ENCODE measurements around the gene NADK2. TPM values are rescaled to one million over a fixed set of nuclear protein-coding genes. Genes with fewer than 3 reads are reported as not detected.

Gene NADK2
- total RNA-seq, 1 experiment from 2014 or later = 12.2 TPM

GRCh38 chr5:36276864-36277263, 35.1 kb upstream of the NADK2 start:
- no peaks in the 10 kb centered on the region; the same call in 1 of the 2 replicates for H3K27me3 Mint-ChIP-seq (ENCODE audit: low read depth)
- Histone ChIP-seq H3K14ac (ENCODE audit: insufficient read depth, low read length) (no peak overlapping the region), H3K4ac (ENCODE audit: low read depth, low read length) (no peak overlapping the region), H3K4me2 (ENCODE audit: insufficient read depth, insufficient read length, low read length) (no peak overlapping the region), H4K8ac (replicated peaks; ENCODE audit: insufficient read length, low read depth, low read length) (no peak overlapping the region), H2BK20ac (ENCODE audit: low read depth, low read length, poor library complexity, severe bottlenecking) (no peak overlapping the region), H2AK5ac (ENCODE audit: insufficient read length, low read length) (no peak overlapping the region), H3K9ac (ENCODE audit: extremely low read depth, insufficient read length, low read length) (no peak overlapping the region), H3K23ac (ENCODE audit: insufficient read length, low read depth, low read length) (no peak overlapping the region), H2BK120ac (ENCODE audit: low read depth, low read length, poor library complexity, severe bottlenecking) (no peak overlapping the region), H4K5ac (ENCODE audit: insufficient read length, low read depth, low read length) (no peak overlapping the region), H2BK5ac (ENCODE audit: insufficient read length, low read length) (no peak overlapping the region), H3K9me3 (ENCODE audit: control insufficient read depth, low read depth, low read length) (no peaks in the 10 kb centered on the region), H3K79me2 (ENCODE audit: insufficient read depth, low read length) (no peaks in the 10 kb centered on the region), H2AFZ (ENCODE audit: low read length) (no peak overlapping the region), H4K20me1 (ENCODE audit: control insufficient read depth, insufficient read depth, insufficient read length) (no peaks in the 10 kb centered on the region), H2BK15ac (ENCODE audit: low read depth, low read length) (no peak overlapping the region), H2BK12ac (ENCODE audit: insufficient read length, low read depth, low read length) (no peak overlapping the region), H3K56ac (ENCODE audit: insufficient read length, low read depth, low read length) (no peak overlapping the region), H3K27me3 (ENCODE audit: insufficient read depth, low read length) (no peaks in the 10 kb centered on the region), H4K91ac (ENCODE audit: insufficient read length, low read depth, low read length) (no peak overlapping the region), H3K18ac (ENCODE audit: insufficient read length, low read depth, low read length) (no peak overlapping the region), H3T11ph (ENCODE audit: low read length) (no peak overlapping the region), H3K23me2 (ENCODE audit: insufficient read length, low read depth, low read length, poor library complexity, severe bottlenecking) (no peaks in the 10 kb centered on the region), H3K79me1 (ENCODE audit: insufficient read depth, low read depth, low read length, poor library complexity, severe bottlenecking) (no peaks in the 10 kb centered on the region), H3K4me1 (ENCODE audit: insufficient read depth, low read length) (no peaks in the 10 kb centered on the region), H3K27ac (ENCODE audit: insufficient read length, low read depth, low read length) (no peak overlapping the region)
- no peak overlapping the region for H3K4me3 Mint-ChIP-seq
- DNase-seq = no peak
- peaks cover 6 to 9% of the 10 kb centered on the region in 2 experiments for H3K4me1 Mint-ChIP-seq
- H3K9me3 Mint-ChIP-seq = no peaks in the 10 kb centered on the region
- H3K27ac Mint-ChIP-seq = no peak overlapping the region
- no peak for TF ChIP-seq CTCF (conservative IDR thresholded peaks at IDR 0.05)
- no peaks in the 10 kb centered on the region for H3K36me3 Mint-ChIP-seq (ENCODE audit: insufficient read depth in 1 of 3, low read depth in 3 of 3)
